Psoas muscle (tissue), 8 donors: ENCODE results near the gene TUBB1. TPM values are rescaled to one million over a fixed set of nuclear protein-coding genes. Genes with fewer than 3 reads are reported as not detected.

ENCODE experiments used
- ATAC-seq, 4 donors: fragments of 200-7000 bp; cut with Tn5 transposase; one replicate each; pipeline ENCODE4 v1.9.1; 2020; ENCODE audit warnings: moderate library complexity in 3 of 4, mild to moderate bottlenecking in 2 of 4
- DNase-seq, 2 donors: peaks; one replicate each; pipeline ENCODE4 v3.0.0-alpha.2; 2020
- H3K27ac ChIP-seq: fragments of 200-600 bp; one replicate; pipeline ENCODE4 v1.8.0; 2022
- H3K27me3 ChIP-seq, 3 donors: fragments of 200-600 bp in 1 of 3; one replicate each; pipeline versions ENCODE4 v1.6.1 to v1.8.0; 2013 to 2022; ENCODE audit warnings: low read length in 2 of 3, mild to moderate bottlenecking in 2 of 3, moderate library complexity in 1 of 3; ENCODE audit not compliant: insufficient read depth in 3 of 3
- H3K36me3 ChIP-seq, 2 donors: fragments of 200-600 bp in 1 of 2; one replicate each; pipeline versions ENCODE4 v1.6.1 to v1.8.0; 2013 to 2022; ENCODE audit warnings: low read depth in 1 of 2, mild to moderate bottlenecking in 1 of 2, moderate library complexity in 1 of 2; ENCODE audit not compliant: insufficient read depth in 1 of 2
- H3K4me1 ChIP-seq: fragments of 200-600 bp; one replicate; pipeline ENCODE4 v1.8.0; 2022
- H3K4me3 ChIP-seq: fragments of 200-600 bp; one replicate; pipeline ENCODE4 v1.8.0; 2022; ENCODE audit warnings: mild to moderate bottlenecking
- H3K9me3 ChIP-seq: fragments of 200-600 bp; one replicate; pipeline ENCODE4 v1.8.0; 2022
- WGBS, 3 donors: extraction: QIAGEN DNeasy Blood & Tissue Kit; methylation state at CpG; one replicate each; pipeline versions ENCODE4 v1.1.6 to v1.1.7; 2013; 5-methylcytosine and 5-hydroxymethylcytosine counted together
- intact Hi-C, 2 donors: fragments of 100-400 bp; cut with DNase I; formaldehyde crosslinking; loops; one replicate each; pipeline versions ENCODE4 v1.11.0 to v1.14.2; 2022
- polyA plus RNA-seq, 3 donors: library from polyadenylated mRNA; stranded (reverse); fragments of 200-250 nt; gene quantifications; one replicate each; pipeline ENCODE4 v1.2.3, GENCODE V29; 2013
- total RNA-seq, 4 donors: library from RNA; stranded (reverse); fragmentation: NEBNext Ultra II Directional in 2 of 4; extraction: Animal tissue kit (Norgen Biotek cat#: 25700) in 2 of 4; gene quantifications; one replicate each; pipeline versions ENCODE4 v1.2.1 to v1.2.4, GENCODE V29; 2021 to 2023
- TF ChIP-seq, protein P1 (sequence below): fragments of 200-600 bp; IDR thresholded peaks from one replicate; pipeline ENCODE4 v1.8.0; 2022; ENCODE audit warnings: antibody characterized with exemption
- donor health status: healthy with polysubstance abuse.
- donor health status: DM: no; HTN: no; CAD: no; lungs with moderate emphysema.
- donor health status: Bipolar disorder and iron deficiency.
- donor health status: healthy.
- donor health status: DM: yes; HTN: yes; CAD: no.
- donor health status: DM: no; HTN: no; CAD: no.
- donor health status: DM: no; HTN: no; CAD: no.
- donor health status: DM: yes; HTN: yes; CAD: no.

Gene TUBB1
- total and polyA plus RNA-seq, 7 donors = 0.03 to 0.32 (median 0.12) TPM; not detected in 1

DNA sequence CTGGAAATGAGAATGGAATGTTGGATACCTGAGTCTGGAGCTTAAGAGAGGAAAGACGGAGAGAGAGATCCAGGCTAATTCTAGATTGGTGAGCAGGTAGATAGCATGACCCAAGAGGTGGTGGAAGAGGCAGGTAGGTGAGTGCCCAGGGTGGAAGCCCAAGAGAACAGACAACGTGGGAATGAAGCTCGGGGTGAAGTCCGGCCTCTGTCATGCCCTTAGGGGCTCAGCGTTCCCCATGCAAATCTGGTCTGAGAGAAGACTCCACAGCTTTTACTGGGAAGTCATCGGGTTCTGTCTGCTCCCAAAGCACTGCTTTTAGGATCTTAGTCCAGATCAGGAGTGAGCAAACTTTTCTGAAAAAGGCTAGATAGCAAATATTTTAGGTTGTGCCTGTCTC is 34.5 kb upstream of the TUBB1 start:
- Histone ChIP-seq H3K27me3 (no peaks in the 10 kb centered on the region), H3K4me3 (no peak overlapping the region), H3K36me3 (peaks cover 5 to 40% of the 10 kb centered on the region in 2 donors), H3K9me3 (no peaks in the 10 kb centered on the region), H3K27ac (no peak overlapping the region), H3K4me1 (peaks cover 35% of the 10 kb centered on the region)
- WGBS, 3 donors = 63 to 78% (median 65%) methylated on average over 6 of the region's 6 CpGs
- intact Hi-C loops = loop anchor here (5.0 kb wide), 4 partner anchors 48 to 92 kb away; partner anchors contain the start of gene ATP5F1E (in 1 of the 2)
- TF ChIP-seq, protein P1, sequence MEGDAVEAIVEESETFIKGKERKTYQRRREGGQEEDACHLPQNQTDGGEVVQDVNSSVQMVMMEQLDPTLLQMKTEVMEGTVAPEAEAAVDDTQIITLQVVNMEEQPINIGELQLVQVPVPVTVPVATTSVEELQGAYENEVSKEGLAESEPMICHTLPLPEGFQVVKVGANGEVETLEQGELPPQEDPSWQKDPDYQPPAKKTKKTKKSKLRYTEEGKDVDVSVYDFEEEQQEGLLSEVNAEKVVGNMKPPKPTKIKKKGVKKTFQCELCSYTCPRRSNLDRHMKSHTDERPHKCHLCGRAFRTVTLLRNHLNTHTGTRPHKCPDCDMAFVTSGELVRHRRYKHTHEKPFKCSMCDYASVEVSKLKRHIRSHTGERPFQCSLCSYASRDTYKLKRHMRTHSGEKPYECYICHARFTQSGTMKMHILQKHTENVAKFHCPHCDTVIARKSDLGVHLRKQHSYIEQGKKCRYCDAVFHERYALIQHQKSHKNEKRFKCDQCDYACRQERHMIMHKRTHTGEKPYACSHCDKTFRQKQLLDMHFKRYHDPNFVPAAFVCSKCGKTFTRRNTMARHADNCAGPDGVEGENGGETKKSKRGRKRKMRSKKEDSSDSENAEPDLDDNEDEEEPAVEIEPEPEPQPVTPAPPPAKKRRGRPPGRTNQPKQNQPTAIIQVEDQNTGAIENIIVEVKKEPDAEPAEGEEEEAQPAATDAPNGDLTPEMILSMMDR = no peak
- ATAC-seq = no peak
- DNase-seq = no peak

DNA sequence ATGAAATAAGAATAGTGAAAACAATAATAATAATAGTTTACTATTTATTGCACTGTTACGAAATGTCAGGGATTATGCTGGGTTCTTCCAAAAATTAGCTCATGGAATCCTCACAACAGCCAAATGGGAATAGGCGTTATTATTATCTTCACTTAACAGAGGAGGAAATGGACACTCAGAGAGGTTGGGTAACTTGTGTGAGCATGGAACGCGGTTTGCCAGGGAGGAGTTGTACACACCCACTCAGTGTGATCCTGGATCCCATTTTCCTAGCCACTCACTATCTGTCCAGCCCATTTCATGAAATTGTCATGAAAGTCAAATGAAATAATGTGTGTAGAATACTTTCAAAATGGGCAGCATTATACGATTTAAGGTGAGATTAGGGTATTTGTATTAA is 33.6 kb upstream of the TUBB1 start:
- H3K9me3 ChIP-seq = no peaks in the 10 kb centered on the region
- intact Hi-C loops = no loop called here
- no peak overlapping the region for H3K27ac ChIP-seq
- peaks cover 5 to 50% of the 10 kb centered on the region in 2 donors for H3K36me3 ChIP-seq
- WGBS, 3 donors = 59 to 78% (median 68%) methylated on average over 5 of the region's 5 CpGs
- no peaks in the 10 kb centered on the region for H3K27me3 ChIP-seq
- ATAC-seq (no peak), DNase-seq (peak in 1 of 2 donors; percentile 47)
- H3K4me3 ChIP-seq = no peak overlapping the region
- TF ChIP-seq, protein P1 = no peak
- peaks cover 35% of the 10 kb centered on the region for H3K4me1 ChIP-seq

DNA sequence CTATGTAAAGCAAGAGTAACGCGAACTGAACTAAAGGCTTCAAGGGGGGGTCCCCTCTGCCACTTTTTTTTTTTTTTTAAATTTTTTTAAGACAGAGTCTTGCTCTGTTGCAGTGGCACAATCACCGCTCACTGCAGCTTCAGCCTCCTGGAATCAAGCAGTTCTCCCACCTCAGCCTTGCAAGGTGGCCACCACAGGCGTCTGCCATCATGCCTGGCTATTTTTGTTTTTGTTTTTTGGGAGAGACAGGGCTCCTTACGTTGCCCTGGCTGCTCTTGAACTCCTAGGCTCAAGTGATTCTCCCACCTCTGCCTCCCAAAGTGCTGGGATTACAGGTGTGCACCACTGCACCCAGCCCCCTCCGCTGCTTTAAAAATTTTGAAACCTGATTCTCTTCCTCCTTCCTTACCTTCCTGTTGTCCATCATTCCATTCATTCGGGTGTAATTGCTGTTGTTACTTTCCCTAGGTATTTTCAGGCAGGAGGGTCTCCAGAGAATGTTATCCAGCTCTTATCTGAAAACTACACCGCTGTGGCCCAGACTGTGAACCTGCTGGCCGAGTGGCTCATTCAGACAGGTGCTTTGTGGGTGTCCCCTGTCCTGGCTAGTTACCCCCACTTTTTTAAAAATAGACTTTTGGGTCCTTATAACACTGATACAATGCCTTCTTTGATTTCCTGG is 32.8 kb upstream of the TUBB1 start:
- peaks cover 8 to 58% of the 10 kb centered on the region in 2 donors for H3K36me3 ChIP-seq
- DNase-seq (no peak), ATAC-seq (no peak)
- WGBS, 3 donors = 69 to 74% (median 72%) methylated on average over 9 of the region's 9 CpGs
- TF ChIP-seq, protein P1 = no peak
- intact Hi-C loops = no loop called here
- H3K27me3 ChIP-seq = no peaks in the 10 kb centered on the region
- no peak overlapping the region for H3K27ac ChIP-seq
- no peak overlapping the region for H3K4me3 ChIP-seq
- H3K4me1 ChIP-seq = peaks cover 35% of the 10 kb centered on the region
- H3K9me3 ChIP-seq = no peaks in the 10 kb centered on the region

DNA sequence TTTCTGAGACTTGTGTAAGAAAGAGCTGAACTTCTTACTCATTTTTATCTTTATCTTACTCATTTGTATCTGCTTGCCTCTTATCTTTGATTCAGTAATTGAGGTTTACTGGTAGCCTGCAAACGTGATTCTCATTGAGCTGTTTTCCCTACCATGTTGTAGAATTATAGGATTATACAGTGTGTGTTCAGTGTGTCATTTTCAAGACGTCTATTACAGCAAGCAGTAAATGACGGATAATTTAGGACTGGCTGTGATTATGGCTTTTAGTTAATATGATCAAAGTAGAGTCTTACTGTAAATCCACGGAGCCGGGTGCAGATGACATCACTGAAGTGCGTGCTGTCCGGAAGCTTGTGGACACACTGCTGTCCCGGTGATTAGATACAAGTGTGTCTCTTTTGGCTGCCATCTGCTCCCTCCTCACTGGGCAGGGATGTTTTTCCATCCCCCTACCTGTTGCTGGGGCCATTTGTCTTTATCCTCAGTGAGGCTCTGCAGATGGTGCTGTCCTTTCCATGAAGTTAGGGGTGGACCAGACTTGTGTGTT is 32.2 kb upstream of the TUBB1 start:
- peaks cover 37% of the 10 kb centered on the region for H3K4me1 ChIP-seq
- peaks cover 11 to 64% of the 10 kb centered on the region in 2 donors for H3K36me3 ChIP-seq
- intact Hi-C loops = no loop called here

More for the DNA sequence above, 32.2 kb upstream of the TUBB1 start:
- Histone ChIP-seq H3K4me3 (no peak overlapping the region), H3K9me3 (no peaks in the 10 kb centered on the region), H3K27me3 (no peaks in the 10 kb centered on the region), H3K27ac (no peak overlapping the region)
- WGBS, 3 donors = 65 to 82% (median 66%) methylated on average over 8 of the region's 8 CpGs
- ATAC-seq (no peak), DNase-seq (no peak)
- TF ChIP-seq, protein P1 = no peak
